Measurements from ENCODE around the gene PRDM16.

PRDM16 gene

GRCh38 chr1:3315399-3316339, 246.7 kb downstream of the PRDM16 start:
- no peak for DNase-seq

- DNase-seq, result peak; percentile 24
These were observed 247.4 kb downstream of the PRDM16 start for GRCh38 chr1:3316340-3316943.

GRCh38 chr1:3317456-3317855, 248.5 kb downstream of the PRDM16 start:
- no peak for DNase-seq

- no peak for DNase-seq
These were observed 249.3 kb downstream of the PRDM16 start for GRCh38 chr1:3318329-3318728.

GRCh38 chr1:3319874-3320245, 250.9 kb downstream of the PRDM16 start:
- DNase-seq, result peak; percentile 67

GRCh38 chr1:3320246-3321152, 251.5 kb downstream of the PRDM16 start:
- DNase-seq, result no peak

- DNase-seq, result peak; percentile 30
These were observed 252.8 kb downstream of the PRDM16 start for GRCh38 chr1:3321559-3322449.

- no peak for DNase-seq
These were observed 253.5 kb downstream of the PRDM16 start for GRCh38 chr1:3322450-3323020.

- DNase-seq, result no peak
These were observed 254.2 kb downstream of the PRDM16 start for GRCh38 chr1:3323021-3323795.

- no peak for DNase-seq
These were observed 255.0 kb downstream of the PRDM16 start for GRCh38 chr1:3323796-3324703.

- no peak for DNase-seq
These were observed 255.9 kb downstream of the PRDM16 start for GRCh38 chr1:3324704-3325535.

GRCh38 chr1:3326516-3327388, 257.7 kb downstream of the PRDM16 start:
- no peak for DNase-seq

- no peak for DNase-seq
These were observed 258.3 kb downstream of the PRDM16 start for GRCh38 chr1:3327389-3327702.

GRCh38 chr1:3327936-3328590, 259.1 kb downstream of the PRDM16 start:
- DNase-seq, result no peak

- DNase-seq, result no peak
These were observed 260.8 kb downstream of the PRDM16 start for GRCh38 chr1:3329640-3330281.

GRCh38 chr1:3330771-3331245, 261.8 kb downstream of the PRDM16 start:
- no peak for DNase-seq

GRCh38 chr1:3331564-3331963, 262.6 kb downstream of the PRDM16 start:
- no peak for DNase-seq
